HL-60 (cell line): ENCODE measurements around the gene NFIB.

Experiments
- DNase-seq, 2 experiments: peaks; one replicate each; pipeline ENCODE4 v3.0.0-alpha.2; 2010 to 2020; ENCODE audit warnings: low read depth in 1 of 2, low spot score in 1 of 2
- H3K27ac ChIP-seq: fragments of 250-450 bp; sonication (Bioruptor Pico); replicated peaks from 2 replicates; pipeline ENCODE4 v1.5.1; 2020; ENCODE audit warnings: mild to moderate bottlenecking, moderate library complexity
- H3K27me3 ChIP-seq: fragments of 250-450 bp; sonication (Bioruptor Pico); 2 replicates; pipeline ENCODE4 v1.5.1; 2021; ENCODE audit warnings: mild to moderate bottlenecking, moderate library complexity; ENCODE audit not compliant: insufficient read depth, poor library complexity, severe bottlenecking
- H3K4me3 ChIP-seq: replicated peaks from 2 replicates; pipeline ENCODE4 v1.5.1; 2011; ENCODE audit warnings: mild to moderate bottlenecking, control low read depth, low read length; ENCODE audit not compliant: insufficient read depth
- CTCF ChIP-seq: IDR thresholded peaks from one replicate; pipeline ENCODE4 v1.5.1; 2011; ENCODE audit warnings: low read length, control low read depth, inconsistent platforms; ENCODE audit not compliant: insufficient read depth
- GABPA ChIP-seq: IDR thresholded peaks from 2 replicates; pipeline ENCODE4 v1.6.1; 2012; ENCODE audit warnings: low read depth
- POLR2AphosphoS5 ChIP-seq: IDR thresholded peaks from 2 replicates; pipeline ENCODE4 v1.6.1; 2012; ENCODE audit warnings: low read depth
- REST ChIP-seq: IDR thresholded peaks from 2 replicates; pipeline ENCODE4 v1.6.1; 2012; ENCODE audit warnings: low read depth; ENCODE audit not compliant: insufficient replicate concordance
- SPI1 ChIP-seq: IDR thresholded peaks from 2 replicates; pipeline ENCODE4 v1.6.1; 2012; ENCODE audit warnings: low read depth, mild to moderate bottlenecking, borderline replicate concordance

Gene NFIB

GRCh38 chr9:14358523-14358922 lies 44.6 kb upstream of the NFIB start:
- Histone ChIP-seq H3K27me3 (no peaks in the 10 kb centered on the region), H3K4me3 (no peak overlapping the region)

GRCh38 chr9:14356351-14357265 lies 42.7 kb upstream of the NFIB start:
- Histone ChIP-seq H3K27ac (no peak overlapping the region), H3K4me3 (no peak overlapping the region), H3K27me3 (no peaks in the 10 kb centered on the region)
- TF ChIP-seq REST (no peak), POLR2AphosphoS5 (no peak), CTCF (no peak), SPI1 (no peak), GABPA (no peak)
- DNase-seq = no peak

More at GRCh38 chr9:14358523-14358922, 44.6 kb upstream of the NFIB start:
- no peak for TF ChIP-seq POLR2AphosphoS5
- no peak for TF ChIP-seq GABPA
- TF ChIP-seq REST = no peak
- no peak for TF ChIP-seq CTCF
- TF ChIP-seq SPI1 = no peak
- DNase-seq = no peak
- no peak overlapping the region for H3K27ac ChIP-seq

GRCh38 chr9:14354201-14354600 lies 40.3 kb upstream of the NFIB start:
- Histone ChIP-seq H3K27me3 (peaks cover 3% of the 10 kb centered on the region), H3K27ac (no peak overlapping the region), H3K4me3 (no peak overlapping the region)
- no peak for DNase-seq
- TF ChIP-seq GABPA (no peak), CTCF (no peak), REST (no peak), SPI1 (no peak), POLR2AphosphoS5 (no peak)
